ENCODE data around the gene KRTAP22-1. TPM values are rescaled to one million over a fixed set of nuclear protein-coding genes. Genes with fewer than 3 reads are reported as not detected.
A peak's percentile ranks its signal among the peaks of the same experiment; 100 is the strongest.

Gene KRTAP22-1
- total RNA-seq, 1 experiment from 2014 or later, result not detected

DNA sequence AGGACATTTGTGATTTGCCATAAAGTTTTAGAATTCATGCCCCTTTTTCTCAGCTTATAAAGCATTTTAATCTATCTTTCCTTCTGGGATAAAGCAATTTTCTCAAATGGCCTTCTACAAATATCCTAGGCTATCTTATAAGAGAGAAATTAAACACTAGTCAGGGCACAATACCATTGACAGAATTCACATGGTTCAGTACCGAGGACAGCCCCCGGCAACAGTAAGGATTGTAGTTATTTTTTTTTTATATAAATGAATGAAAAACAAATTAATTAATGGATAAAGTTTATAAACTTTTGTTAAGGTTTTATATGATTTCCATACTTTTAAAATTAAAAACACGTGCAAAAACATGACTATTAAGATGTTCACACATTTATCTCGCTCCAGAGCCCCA, 27.2 kb downstream of the KRTAP22-1 start:
- no peaks in the 10 kb centered on the region for H3K27me3 Mint-ChIP-seq (ENCODE audit: insufficient read depth, unreplicated experiment)
- POLR2A ChIA-PET, result interaction anchor here (0.7 kb wide), 2 partner anchors 47 to 1100 kb away, joined by 3 to 4 read pairs; no protein-coding TSS in a partner anchor
- intact Hi-C loops (cut with micrococcal nuclease), result no loop called here
- peaks cover 15% of the 10 kb centered on the region for H3K9me3 Mint-ChIP-seq (ENCODE audit: unreplicated experiment)
- BruUV-seq (replicated peaks), result no TSS peak
- CTCF ChIA-PET, result interaction anchor here (0.9 kb wide), 1 partner anchor 211 kb away, joined by 3 read pairs; no protein-coding TSS in a partner anchor
- no peak for TF ChIP-seq CTCF (IDR thresholded peaks at IDR 0.05; ENCODE audit: unreplicated experiment)
- no peaks in the 10 kb centered on the region for H3K4me1 Mint-ChIP-seq (ENCODE audit: insufficient read depth, unreplicated experiment)
- H3K4me3 Mint-ChIP-seq (ENCODE audit: unreplicated experiment), result no peak overlapping the region
- no peak overlapping the region for H3K27ac Mint-ChIP-seq (ENCODE audit: low read depth, unreplicated experiment)
- H3K36me3 Mint-ChIP-seq (ENCODE audit: insufficient read depth, unreplicated experiment), result no peaks in the 10 kb centered on the region
- no peak for DNase-seq (ENCODE audit: unreplicated experiment)

DNA sequence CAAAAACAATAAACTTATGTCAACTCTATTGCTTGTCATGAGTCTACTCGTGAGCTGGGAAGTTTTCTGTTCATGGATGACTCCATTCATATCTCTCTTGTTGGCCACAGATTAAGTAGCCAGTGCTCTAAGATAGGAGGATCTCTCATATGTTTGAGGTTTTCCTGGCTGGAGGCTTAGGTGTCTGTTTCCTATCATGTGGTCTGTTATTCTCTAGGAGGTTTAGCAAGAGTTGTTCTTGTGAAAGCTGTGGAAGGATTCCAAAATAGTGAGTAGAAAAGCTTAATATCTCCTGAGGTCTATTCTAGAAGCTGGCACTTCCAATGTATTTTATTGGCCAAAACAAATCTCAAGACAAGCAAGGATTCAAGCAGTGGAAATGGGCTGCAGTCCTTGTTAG, 28.3 kb downstream of the KRTAP22-1 start:
- POLR2A ChIA-PET, result no interaction called here
- BruUV-seq (replicated peaks), result no TSS peak
- H3K4me1 Mint-ChIP-seq (ENCODE audit: insufficient read depth, unreplicated experiment), result no peaks in the 10 kb centered on the region
- H3K27ac Mint-ChIP-seq (ENCODE audit: low read depth, unreplicated experiment), result no peak overlapping the region
- intact Hi-C loops (cut with micrococcal nuclease), result no loop called here
- no peak overlapping the region for H3K4me3 Mint-ChIP-seq (ENCODE audit: unreplicated experiment)
- peaks cover 15% of the 10 kb centered on the region for H3K9me3 Mint-ChIP-seq (ENCODE audit: unreplicated experiment)
- no peak for TF ChIP-seq CTCF (IDR thresholded peaks at IDR 0.05; ENCODE audit: unreplicated experiment)
- CTCF ChIA-PET, result interaction anchor here (0.9 kb wide), 1 partner anchor 210 kb away, joined by 3 read pairs; no protein-coding TSS in a partner anchor
- no peaks in the 10 kb centered on the region for H3K36me3 Mint-ChIP-seq (ENCODE audit: insufficient read depth, unreplicated experiment)
- no peaks in the 10 kb centered on the region for H3K27me3 Mint-ChIP-seq (ENCODE audit: insufficient read depth, unreplicated experiment)
- DNase-seq (ENCODE audit: unreplicated experiment), result peak; percentile 4

GRCh38 chr21:30634906-30635305, 34.0 kb downstream of the KRTAP22-1 start, which contains the start of gene KRTAP20-2:
Gene KRTAP20-2 (plus strand): TSS chr21:30635206. CDS start chr21:30635264, 58 bp downstream.
- Mint-ChIP-seq H3K9me3 (ENCODE audit: unreplicated experiment) (peaks cover 8% of the 10 kb centered on the region), H3K4me3 (ENCODE audit: unreplicated experiment) (no peak within 1 kb of the TSS), H3K27ac (ENCODE audit: low read depth, unreplicated experiment) (no peak within 1 kb of the TSS), H3K4me1 (ENCODE audit: insufficient read depth, unreplicated experiment) (no peaks in the 10 kb centered on the region), H3K27me3 (ENCODE audit: insufficient read depth, unreplicated experiment) (no peaks in the 10 kb centered on the region), H3K36me3 (ENCODE audit: insufficient read depth, unreplicated experiment) (peaks cover 6% of the 10 kb centered on the region)
- POLR2A ChIA-PET, result no interaction called here
- no peak for DNase-seq (ENCODE audit: unreplicated experiment)
- BruUV-seq (replicated peaks), result no TSS peak
- intact Hi-C loops (cut with micrococcal nuclease), result no loop called here
- CTCF ChIA-PET, result no interaction called here
- no peak for TF ChIP-seq CTCF (IDR thresholded peaks at IDR 0.05; ENCODE audit: unreplicated experiment)

GRCh38 chr21:30638686-30639085, 37.8 kb downstream of the KRTAP22-1 start:
- BruUV-seq (replicated peaks), result no TSS peak
- Mint-ChIP-seq H3K4me1 (ENCODE audit: insufficient read depth, unreplicated experiment) (no peaks in the 10 kb centered on the region), H3K4me3 (ENCODE audit: unreplicated experiment) (no peak overlapping the region), H3K27me3 (ENCODE audit: insufficient read depth, unreplicated experiment) (no peaks in the 10 kb centered on the region), H3K27ac (ENCODE audit: low read depth, unreplicated experiment) (no peak overlapping the region), H3K36me3 (ENCODE audit: insufficient read depth, unreplicated experiment) (peaks cover 6% of the 10 kb centered on the region), H3K9me3 (ENCODE audit: unreplicated experiment) (peaks cover 4% of the 10 kb centered on the region)
- no peak for TF ChIP-seq CTCF (IDR thresholded peaks at IDR 0.05; ENCODE audit: unreplicated experiment)
- CTCF ChIA-PET, result no interaction called here
- POLR2A ChIA-PET, result no interaction called here
- intact Hi-C loops (cut with micrococcal nuclease), result no loop called here
- DNase-seq (ENCODE audit: unreplicated experiment), result peak; percentile 5

Measured in MCF 10A (cell line).